G401.6 (cell line): ENCODE data around the gene HIGD2B.
"Not testable (repeated sequence)": the region's sequence is repeated elsewhere in the genome, so short reads cannot be mapped to it uniquely, and the experiment has no call there.

Source experiments
- FAIRE-seq: peaks from 2 replicates; lab custom pipeline; 2012; peaks lifted over from hg19 to GRCh38; lab: Jason Lieb, UNC

HIGD2B gene

DNA sequence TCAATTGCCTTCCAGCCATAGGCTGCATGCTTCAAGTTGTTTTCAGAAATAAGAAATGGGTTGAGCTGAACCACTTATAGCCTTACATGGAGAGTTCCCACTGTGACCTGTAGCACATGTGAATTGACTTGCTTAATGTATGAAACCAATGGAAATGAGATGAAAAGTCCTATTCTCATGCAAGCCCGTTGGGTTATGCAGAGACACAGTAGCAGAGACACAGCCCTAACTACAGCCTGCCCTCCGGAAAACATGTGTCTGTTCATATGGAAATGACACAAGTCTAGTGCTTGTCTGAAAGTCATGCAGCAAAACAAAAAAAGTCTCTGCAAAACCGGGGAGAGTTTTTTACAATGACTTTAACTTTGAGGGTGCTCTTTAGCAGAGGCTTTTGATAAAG, 14.5 kb downstream of the HIGD2B start:
- no peak for FAIRE-seq

DNA sequence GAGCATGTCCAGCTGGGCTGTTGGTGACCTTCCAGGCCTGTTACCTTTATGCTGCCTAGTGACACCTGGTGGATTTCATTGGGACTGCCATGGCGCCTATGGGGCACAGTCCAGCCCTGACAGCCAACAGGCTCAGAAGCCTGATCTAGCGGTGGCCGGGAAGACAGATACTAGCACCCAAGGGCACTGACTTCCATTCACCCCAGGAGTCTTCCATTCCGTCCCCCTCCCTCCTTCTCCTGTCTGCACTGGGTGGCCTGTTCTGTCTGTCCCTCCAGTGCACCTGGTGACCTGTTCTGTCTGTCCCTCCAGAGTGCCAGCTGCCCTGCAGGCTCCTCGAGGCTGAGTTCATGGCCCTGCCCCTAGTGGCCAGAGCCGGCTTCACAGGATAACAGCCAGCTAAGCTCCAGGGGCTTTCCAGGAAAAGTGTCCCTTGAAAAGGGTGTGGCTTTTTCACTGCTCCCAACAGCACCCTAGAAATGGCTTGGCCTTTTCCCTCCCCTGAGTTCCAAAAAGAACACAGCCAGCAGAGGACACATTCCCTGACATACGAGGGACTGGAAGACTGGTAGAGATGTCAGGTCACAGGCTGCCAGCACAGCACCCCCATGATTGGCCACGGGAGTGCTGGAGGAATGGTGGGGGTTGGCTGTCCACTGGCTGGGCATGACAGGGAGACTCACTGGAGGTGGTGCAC, 15.2 kb downstream of the HIGD2B start:
- FAIRE-seq, result peak; percentile 78

DNA sequence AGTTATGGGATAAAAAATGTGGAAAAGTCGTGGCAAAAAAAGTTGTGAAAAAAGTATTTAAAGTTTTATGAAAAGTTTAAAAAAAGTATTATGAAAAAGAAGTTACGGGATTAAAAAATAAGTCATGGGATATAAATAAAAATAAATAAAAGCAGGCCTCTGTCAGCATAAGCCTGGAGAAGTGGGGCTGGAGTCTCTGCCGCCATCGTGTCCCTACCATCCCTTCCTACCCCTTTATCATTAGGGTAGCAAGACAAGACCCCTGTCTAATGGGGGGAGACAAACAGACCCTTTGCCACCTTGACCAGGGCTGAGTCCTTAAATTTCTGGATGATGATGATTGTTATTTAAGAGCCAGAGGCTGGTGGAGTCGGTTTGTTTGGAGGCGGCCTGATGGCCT, 16.2 kb downstream of the HIGD2B start:
- peak; percentile 88 for FAIRE-seq

DNA sequence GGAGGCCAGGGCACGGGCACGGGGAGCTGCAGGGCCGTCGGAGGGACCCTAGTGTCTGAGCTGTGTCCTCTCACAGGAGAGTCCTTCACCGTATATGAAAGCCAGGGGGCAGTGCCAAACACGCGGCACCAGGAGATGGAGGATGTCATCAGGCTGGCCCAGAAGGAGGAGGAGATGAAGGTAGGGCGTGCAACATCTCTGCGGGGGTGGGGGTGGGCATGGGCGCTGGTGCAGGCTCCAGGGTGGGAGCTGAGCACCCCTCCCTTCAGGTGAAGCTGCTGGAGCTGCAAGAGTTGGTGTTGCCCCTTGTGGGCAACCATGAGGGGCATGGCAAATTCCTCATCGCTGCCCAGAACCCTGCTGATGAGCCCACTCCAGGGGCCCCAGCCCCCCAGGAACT, 20.3 kb downstream of the HIGD2B start:
- FAIRE-seq, result not testable (repeated sequence)

DNA sequence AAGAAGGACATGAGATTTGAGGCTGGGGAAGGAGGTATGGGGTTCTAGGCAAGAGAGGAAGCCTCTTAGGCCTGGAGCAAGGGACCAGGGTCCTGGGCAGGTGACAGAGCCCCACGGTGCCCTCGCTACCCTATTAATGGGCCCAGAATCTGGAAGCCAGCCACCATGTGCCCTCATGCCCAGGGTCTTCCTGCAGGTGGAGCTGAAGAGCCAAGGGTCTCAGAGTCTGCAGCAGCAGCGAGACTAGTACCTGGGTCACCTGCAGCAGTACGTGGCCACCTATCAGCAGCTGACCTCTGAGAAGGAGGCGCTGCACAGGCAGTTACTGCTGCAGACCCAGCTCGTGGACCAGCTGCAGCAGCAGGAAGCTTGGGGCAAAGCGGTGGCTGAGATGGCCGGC, 22.1 kb downstream of the HIGD2B start:
- not testable (repeated sequence) for FAIRE-seq

DNA sequence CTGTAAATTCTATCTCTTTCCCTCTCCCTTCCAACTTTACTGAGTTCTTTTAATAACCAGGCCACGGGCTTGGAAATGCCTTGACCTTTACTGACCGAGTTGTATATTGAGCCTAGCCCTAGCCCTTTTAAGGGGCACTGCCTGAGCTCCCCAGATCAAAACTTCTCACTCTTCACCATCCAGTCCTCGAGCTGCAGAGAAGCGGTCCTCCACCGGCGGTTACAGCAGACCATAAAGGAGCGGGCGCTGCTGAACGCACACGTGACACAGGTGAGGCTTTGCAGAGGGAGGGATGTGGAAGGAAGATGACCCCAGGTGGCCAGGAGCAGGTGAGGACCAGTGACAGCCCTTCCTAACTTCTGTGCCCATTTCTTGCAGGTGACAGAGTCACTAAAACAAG, 24.9 kb downstream of the HIGD2B start:
- FAIRE-seq, result not testable (repeated sequence)

DNA sequence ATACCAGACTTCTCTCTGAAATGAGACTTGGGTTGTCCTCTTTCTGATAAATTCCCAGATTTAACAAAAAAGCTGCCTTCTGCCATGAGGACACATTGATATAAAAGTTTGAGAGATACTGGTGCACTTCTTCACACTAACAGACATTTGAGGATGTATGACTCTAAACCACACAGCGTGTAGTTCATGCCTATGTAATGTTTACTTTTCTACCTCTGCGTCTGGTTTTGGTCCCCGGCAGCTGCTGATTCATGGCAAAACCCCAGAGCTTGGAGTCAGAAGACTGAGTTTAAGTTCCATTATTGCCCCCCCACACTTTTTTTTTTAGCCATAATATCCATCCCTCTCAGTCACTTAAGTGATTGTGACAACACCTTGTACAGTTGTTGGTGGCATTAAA, 30.0 kb downstream of the HIGD2B start:
- not testable (repeated sequence) for FAIRE-seq

DNA sequence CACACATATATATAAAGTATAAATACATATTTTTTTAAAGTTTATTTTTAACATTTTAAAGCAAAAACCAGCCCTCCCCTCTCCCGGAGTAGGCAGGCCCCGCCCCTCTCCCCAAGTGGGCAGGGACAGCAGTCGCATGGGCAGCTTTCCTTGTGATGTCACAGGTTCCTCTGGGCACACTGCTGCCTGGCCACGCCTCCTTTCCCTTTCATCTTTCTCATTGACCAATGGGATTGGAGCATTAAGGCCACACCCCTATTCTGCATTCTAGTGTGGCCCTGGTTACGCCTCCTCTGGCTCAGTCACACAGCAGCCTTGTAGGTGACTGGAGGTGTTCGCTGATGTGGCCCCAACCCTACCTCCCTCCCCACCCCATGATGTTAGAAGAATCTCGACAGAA, 31.6 kb downstream of the HIGD2B start, which contains the start of gene GOLGA6B:
TSS of gene GOLGA6B (plus strand) at position 301 of the 400 bp plus-strand sequence. CDS start at position 342, 41 bp downstream.
- FAIRE-seq, result not testable (repeated sequence)

DNA sequence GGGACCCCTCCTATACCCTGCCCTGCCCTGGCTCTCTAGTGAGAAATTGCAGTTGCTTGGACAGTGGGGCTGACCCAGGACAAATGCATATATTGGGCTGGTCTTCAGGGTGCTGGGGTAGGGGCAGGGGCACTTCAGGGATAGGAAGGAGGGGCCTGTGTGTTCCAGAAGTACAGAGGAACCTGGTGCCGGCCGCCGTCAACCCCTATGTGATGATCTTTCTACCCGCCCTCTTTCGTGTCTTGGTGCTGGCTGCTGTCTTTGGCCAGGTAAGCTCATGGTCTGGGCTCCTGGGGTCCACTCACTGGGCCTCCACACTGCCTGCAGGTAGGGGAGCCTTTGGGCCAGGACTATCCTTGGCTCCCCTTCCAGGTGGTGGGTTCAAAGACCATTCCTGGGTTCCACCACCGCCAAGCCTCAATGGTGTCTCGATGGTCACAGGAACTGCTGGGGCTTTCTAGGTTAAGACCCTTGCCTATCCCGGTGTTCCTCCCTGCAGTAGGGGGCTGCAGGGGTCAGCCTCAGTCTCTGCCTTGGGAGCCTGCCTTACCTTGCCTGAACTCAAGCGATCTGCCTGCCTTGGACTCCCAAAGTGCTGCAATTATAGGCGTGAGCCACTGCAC, 37.2 kb downstream of the HIGD2B start:
- not testable (repeated sequence) for FAIRE-seq

DNA sequence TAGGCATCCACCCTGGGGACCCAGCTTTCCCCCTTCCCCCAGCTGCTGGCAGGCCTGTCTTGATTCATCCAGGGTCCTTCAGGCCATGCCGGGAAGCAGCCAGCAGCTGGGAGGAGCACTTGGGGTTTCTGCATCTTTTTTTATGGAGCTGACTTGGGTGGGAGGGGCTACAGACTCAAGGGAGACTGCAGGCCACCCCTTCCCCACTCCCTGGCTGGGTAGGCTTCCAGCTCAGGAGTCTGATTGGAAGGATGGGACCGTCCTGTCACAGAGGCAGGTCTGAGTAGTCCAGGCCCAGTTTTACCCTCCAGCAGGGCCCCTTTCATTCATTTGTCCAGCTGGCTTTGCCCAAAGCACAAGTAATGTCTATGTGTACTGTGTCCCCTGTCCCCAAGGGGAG, 43.7 kb downstream of the HIGD2B start:
- not testable (repeated sequence) for FAIRE-seq

DNA sequence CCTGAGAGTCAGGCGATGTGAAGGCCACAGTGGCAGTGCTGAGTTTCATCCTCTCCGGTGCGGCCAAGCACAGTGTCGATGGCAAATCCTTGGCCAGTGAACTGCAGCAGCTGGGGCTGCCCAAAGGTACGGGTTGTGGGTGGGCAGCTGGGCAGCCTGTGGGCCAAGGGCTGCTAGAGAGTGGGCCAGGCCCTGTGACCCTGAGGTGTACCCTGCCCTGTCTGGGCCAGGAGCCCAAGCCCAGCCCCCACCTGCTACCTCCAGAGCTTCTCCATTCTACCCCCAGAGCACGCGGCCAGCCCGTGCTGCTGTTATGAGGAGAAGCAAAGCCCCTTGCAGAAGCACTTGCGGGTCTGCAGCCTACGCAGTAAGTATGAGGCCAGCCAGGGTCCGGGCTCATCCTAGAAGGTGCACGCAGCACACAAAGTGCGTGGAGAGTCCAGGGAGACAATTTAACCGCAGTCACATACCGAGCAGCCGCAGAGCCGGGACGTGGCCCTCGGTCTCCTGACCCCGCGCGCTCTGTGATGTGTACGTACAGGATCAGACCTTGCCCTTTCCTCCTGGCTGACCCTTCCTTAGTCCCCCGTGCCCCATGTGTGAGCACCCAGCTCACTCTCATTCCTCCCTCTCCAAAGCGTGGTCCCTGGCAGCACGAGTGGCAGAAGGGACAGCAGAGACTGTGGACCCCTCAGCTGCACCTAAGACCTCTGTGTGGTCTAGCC, 46.1 kb downstream of the HIGD2B start:
- FAIRE-seq, result not testable (repeated sequence)

DNA sequence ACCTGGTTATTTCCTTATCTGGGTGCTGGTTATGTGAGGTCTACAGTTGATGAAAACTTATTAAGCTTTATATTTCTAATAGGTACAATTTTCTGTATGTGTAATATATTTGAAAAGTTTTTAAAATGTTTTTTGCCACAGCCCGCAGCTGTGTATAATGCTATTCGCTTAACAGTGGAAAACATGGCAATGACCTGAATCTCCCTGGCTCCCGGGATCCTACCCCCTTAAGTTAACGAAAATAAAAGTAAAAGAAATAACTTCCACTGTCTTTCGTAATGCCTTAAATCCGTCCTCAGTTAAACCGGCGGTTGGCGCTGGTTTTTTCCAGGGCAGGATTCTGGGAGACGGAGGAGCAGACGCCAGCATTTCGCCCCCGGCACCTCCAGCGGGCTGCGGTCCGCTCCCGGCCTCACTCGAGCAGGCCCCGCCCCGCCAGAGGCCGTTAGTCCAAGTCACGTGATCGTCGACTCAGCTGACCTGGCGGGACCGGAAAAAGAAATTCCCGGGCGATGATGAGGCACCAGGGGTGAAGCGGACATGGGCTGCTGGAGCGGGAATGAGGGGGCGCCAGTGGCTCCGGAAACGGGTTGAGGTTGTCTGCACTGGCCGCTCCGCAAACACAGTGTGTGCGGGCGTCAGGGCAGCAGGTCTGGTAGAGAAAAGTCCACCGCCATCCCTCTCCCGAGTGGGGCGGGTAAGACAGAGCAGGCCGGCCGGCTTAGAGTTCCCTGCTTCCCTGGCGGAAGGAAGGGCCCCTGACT, 49.3 kb downstream of the HIGD2B start:
- FAIRE-seq, result not testable (repeated sequence)

DNA sequence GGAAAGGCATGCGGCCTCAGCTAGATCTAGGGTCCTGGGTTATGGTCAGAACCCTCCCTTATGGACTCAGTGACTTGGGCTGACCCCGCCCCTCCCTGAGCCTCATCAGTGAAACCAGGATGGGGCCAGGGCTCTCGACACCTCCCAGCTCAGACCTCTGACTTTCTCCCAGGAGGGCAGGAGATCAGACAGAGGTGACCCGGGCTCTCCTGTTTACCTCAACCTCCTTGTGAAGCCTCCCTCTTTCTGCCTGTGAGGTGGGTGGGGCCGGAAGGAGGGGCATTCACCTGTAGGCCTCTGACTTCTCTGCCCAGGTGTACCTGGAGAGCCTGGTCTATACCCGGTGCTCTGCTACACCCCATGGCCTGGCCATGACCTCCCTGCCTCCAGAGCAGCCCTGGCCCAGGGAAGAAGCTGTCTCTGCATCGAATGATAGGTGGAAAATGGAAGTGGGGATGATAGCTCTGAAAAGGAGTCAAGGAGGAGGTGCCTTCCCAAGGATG, 56.9 kb downstream of the HIGD2B start:
- not testable (repeated sequence) for FAIRE-seq

DNA sequence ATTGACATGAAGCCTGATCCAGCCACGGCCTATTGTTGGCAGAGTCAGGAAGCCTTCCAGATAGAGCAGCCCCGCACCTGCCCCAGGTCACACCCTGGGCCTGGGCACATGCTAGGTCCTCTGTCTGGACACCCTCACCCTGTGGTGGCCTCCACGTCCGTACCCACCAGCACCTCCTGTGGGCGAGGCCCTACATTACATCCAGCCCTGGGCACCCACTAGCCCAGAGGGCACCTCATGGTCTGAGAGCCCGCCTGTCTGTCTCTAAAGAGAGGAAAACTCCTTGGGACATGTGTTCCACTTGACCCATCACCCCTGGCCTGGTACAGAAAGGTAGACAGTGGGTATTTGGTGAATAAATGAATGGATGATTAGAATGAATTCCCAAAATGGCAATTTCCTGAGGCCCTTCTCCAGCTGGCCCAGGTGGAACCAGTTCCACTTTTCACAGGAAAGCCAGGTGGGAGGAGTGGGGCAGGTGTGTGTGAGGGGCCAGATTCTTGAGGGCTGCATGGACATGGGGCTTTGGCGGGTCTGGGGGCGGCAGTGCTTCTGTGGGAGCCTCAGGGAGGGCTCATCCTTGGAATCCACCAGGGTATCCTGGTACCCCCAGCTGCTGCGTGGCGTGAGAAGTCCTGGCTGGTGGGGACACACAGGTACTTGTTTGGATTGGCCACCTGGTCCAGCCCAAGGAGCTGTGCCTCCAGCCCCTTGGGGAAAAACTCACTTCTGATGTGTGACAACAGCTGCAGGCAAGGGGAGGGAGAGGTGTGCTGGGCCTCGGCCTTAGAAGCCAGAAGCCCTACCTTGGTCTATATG, 57.5 kb downstream of the HIGD2B start:
- not testable (repeated sequence) for FAIRE-seq

DNA sequence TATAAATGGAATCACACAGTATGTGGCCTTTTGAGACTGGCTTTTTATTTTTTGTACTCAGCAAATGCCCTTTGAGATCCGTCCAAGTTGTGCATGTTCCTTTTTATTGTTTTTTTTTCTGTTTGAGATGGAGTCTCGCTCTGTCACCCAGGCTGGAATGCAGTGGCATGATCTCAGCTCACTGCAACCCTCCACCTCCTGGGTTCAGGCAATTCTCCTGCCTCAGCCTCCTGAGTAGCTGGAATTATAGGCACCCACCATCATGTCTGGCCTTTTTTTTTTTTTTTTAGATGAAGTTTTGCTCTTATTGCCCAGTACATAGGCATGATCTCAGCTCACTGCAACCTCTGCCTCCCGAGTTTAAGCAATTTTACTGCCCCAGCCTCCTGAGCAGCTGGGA, 59.8 kb downstream of the HIGD2B start:
- FAIRE-seq, result not testable (repeated sequence)
